ENCODE measurements around the gene CRIM1.

CRIM1 gene

DNA sequence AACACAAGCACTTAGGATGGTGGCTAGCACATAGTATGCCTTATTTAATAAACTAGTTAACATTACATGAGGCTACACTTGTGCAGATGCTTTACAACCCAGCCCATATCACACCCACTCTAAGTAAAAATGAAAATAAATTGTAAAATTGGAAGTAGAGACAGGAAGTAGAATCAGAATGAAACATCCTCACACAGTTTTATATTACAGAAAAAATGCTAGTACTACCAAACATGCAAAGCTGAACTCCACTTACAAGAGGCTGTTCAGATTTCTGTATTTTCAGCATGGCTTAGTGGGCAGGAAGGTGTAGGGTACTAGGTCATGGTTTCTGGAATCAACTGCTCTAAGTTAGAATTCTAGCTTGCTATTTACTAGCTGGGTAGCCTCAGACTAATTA, 18.2 kb upstream of the CRIM1 start:
- Histone ChIP-seq H3K9me3 (ENCODE audit: insufficient read depth, low read length) (no peaks in the 10 kb centered on the region), H3K9ac (ENCODE audit: insufficient read length, low read depth) (no peak overlapping the region), H3K36me3 (ENCODE audit: insufficient read depth, insufficient read length, low read length) (no peaks in the 10 kb centered on the region), H3K4me1 (ENCODE audit: insufficient read depth, insufficient read length) (no peaks in the 10 kb centered on the region), H3K4me3 (ENCODE audit: insufficient read length, low read depth) (no peak overlapping the region), H3K27me3 (ENCODE audit: insufficient read depth, insufficient read length) (no peaks in the 10 kb centered on the region)
- TF ChIP-seq YY1 (IDR thresholded peaks at IDR 0.05; ENCODE audit: insufficient read depth, insufficient read length) (no peak), ZNF274 (IDR thresholded peaks at IDR 0.05; ENCODE audit: low read depth, low read length) (no peak), SUZ12 (IDR thresholded peaks at IDR 0.05; ENCODE audit: extremely low read depth, insufficient read depth, insufficient read length) (no peak)
- DNase-seq (ENCODE audit: low read depth, low spot score) = no peak

DNA sequence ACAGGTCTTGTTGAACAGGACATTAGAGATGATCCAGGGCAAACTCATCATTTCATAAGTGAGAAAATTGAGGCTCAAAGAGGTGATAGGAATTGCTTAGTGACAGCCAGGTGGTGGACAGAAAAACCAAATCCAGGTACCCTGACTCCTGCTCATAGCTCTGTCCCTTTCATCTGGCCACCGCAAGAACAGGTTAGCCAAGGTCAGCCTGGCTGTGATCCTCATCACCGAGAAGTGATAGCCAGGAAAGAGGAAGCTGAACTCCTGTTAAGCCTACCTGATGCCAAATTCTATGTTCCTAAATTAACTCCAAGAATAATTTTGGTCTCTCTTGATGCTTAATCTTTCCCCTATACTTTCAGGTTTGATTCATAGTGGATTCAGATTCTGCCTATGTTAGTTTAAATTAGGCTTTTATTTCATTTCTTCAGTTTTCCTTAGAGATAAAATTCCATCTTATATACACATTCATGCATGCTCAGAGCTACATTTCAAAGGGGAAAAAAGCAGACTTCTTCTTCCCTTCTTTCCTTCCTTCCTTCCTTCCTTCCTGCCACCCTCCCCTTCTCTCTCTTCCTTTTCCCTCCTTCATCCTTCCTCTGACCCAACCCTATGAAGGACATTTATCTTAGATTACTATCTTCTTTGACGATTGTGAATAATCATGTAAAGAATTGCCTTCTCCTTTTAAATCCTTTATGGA, 17.3 kb upstream of the CRIM1 start:
- TF ChIP-seq ZNF274 (IDR thresholded peaks at IDR 0.05; ENCODE audit: low read depth, low read length) (no peak), YY1 (IDR thresholded peaks at IDR 0.05; ENCODE audit: insufficient read depth, insufficient read length) (no peak), SUZ12 (IDR thresholded peaks at IDR 0.05; ENCODE audit: extremely low read depth, insufficient read depth, insufficient read length) (no peak)
- H3K9me3 ChIP-seq (ENCODE audit: insufficient read depth, low read length) = no peaks in the 10 kb centered on the region
- no peaks in the 10 kb centered on the region for H3K4me1 ChIP-seq (ENCODE audit: insufficient read depth, insufficient read length)
- no peaks in the 10 kb centered on the region for H3K27me3 ChIP-seq (ENCODE audit: insufficient read depth, insufficient read length)
- no peaks in the 10 kb centered on the region for H3K36me3 ChIP-seq (ENCODE audit: insufficient read depth, insufficient read length, low read length)
- no peak overlapping the region for H3K4me3 ChIP-seq (ENCODE audit: insufficient read length, low read depth)
- no peak overlapping the region for H3K9ac ChIP-seq (ENCODE audit: insufficient read length, low read depth)
- DNase-seq (ENCODE audit: low read depth, low spot score) = no peak

DNA sequence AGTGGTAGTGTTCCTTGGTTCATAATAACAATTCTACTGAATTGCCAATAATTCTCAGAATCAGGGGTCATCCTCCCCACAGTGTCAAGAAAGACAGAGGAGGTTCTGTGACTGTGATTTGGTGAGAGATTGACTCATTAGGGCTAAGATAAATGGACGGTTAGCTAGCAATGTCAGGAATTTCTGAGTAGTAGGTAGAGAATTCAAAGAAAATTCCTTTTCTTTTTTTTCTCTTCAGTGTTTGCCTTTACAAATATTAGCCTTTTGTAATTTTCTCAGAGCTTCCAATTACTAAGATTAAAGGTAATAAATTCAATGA, 16.8 kb upstream of the CRIM1 start:
- Histone ChIP-seq H3K4me1 (ENCODE audit: insufficient read depth, insufficient read length) (no peaks in the 10 kb centered on the region), H3K9ac (ENCODE audit: insufficient read length, low read depth) (no peak overlapping the region), H3K36me3 (ENCODE audit: insufficient read depth, insufficient read length, low read length) (no peaks in the 10 kb centered on the region), H3K9me3 (ENCODE audit: insufficient read depth, low read length) (no peaks in the 10 kb centered on the region), H3K27me3 (ENCODE audit: insufficient read depth, insufficient read length) (no peaks in the 10 kb centered on the region), H3K4me3 (ENCODE audit: insufficient read length, low read depth) (no peak overlapping the region)
- no peak for DNase-seq (ENCODE audit: low read depth, low spot score)
- no peak for TF ChIP-seq SUZ12 (IDR thresholded peaks at IDR 0.05; ENCODE audit: extremely low read depth, insufficient read depth, insufficient read length)
- TF ChIP-seq YY1 (IDR thresholded peaks at IDR 0.05; ENCODE audit: insufficient read depth, insufficient read length) = no peak
- TF ChIP-seq ZNF274 (IDR thresholded peaks at IDR 0.05; ENCODE audit: low read depth, low read length) = no peak

DNA sequence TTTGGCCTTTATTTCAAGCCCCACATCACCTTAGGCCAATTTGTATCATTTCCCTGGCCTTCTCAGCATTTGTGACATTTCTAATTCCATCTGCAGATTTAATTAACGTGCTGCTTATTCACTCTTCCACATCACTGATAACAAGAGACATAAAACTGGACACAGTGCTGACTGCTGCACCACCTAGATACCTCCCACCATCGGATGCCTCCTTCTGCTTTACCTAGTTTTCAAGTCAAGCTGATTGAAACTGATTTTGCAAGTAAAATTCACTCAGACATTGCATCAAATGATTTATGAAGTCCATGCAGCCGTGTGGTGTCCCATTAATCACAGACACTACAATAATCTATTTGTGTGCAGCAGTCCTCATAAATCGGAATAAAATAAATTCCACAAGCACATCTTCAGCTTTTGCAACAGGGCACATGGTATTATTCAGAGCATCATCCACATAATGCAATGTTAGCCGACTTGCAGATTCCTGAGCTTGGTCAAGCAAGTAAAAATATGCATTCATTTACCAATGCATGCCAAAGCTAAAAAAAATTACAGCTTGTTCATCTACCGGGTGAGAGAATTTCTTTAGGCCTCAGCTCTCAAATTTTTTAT, 15.9 kb upstream of the CRIM1 start:
- Histone ChIP-seq H3K4me3 (ENCODE audit: insufficient read length, low read depth) (no peak overlapping the region), H3K27me3 (ENCODE audit: insufficient read depth, insufficient read length) (no peaks in the 10 kb centered on the region), H3K36me3 (ENCODE audit: insufficient read depth, insufficient read length, low read length) (no peaks in the 10 kb centered on the region), H3K9me3 (ENCODE audit: insufficient read depth, low read length) (no peaks in the 10 kb centered on the region), H3K4me1 (ENCODE audit: insufficient read depth, insufficient read length) (no peaks in the 10 kb centered on the region), H3K9ac (ENCODE audit: insufficient read length, low read depth) (no peak overlapping the region)
- TF ChIP-seq ZNF274 (IDR thresholded peaks at IDR 0.05; ENCODE audit: low read depth, low read length) (no peak), SUZ12 (IDR thresholded peaks at IDR 0.05; ENCODE audit: extremely low read depth, insufficient read depth, insufficient read length) (no peak), YY1 (IDR thresholded peaks at IDR 0.05; ENCODE audit: insufficient read depth, insufficient read length) (no peak)
- DNase-seq (ENCODE audit: low read depth, low spot score) = no peak

DNA sequence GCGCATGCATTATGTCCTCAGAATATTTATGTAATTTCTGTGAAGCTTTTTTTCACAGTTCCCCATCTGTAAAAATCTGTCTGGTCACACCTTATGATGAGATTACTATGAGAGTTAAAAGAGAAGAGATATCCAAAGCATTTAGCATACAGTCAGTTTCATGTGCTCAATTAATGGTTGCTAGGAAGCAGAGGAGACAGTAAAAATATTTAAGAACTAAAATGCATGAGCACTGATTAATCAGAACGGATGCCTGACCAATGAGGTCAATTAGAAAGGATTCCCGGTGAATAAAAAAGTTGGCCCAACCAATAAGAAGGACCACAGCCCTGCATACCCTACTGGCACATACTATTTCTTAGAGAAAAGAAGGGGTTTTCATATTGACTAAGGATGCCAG, 12.0 kb upstream of the CRIM1 start:
- H3K36me3 ChIP-seq (ENCODE audit: insufficient read depth, insufficient read length, low read length) = no peaks in the 10 kb centered on the region
- DNase-seq (ENCODE audit: low read depth, low spot score) = no peak
- TF ChIP-seq SUZ12 (IDR thresholded peaks at IDR 0.05; ENCODE audit: extremely low read depth, insufficient read depth, insufficient read length) (no peak), ZNF274 (IDR thresholded peaks at IDR 0.05; ENCODE audit: low read depth, low read length) (no peak), YY1 (IDR thresholded peaks at IDR 0.05; ENCODE audit: insufficient read depth, insufficient read length) (no peak)
- no peaks in the 10 kb centered on the region for H3K27me3 ChIP-seq (ENCODE audit: insufficient read depth, insufficient read length)
- no peaks in the 10 kb centered on the region for H3K4me1 ChIP-seq (ENCODE audit: insufficient read depth, insufficient read length)
- H3K9me3 ChIP-seq (ENCODE audit: insufficient read depth, low read length) = no peaks in the 10 kb centered on the region
- H3K9ac ChIP-seq (ENCODE audit: insufficient read length, low read depth) = no peak overlapping the region
- no peak overlapping the region for H3K4me3 ChIP-seq (ENCODE audit: insufficient read length, low read depth)

DNA sequence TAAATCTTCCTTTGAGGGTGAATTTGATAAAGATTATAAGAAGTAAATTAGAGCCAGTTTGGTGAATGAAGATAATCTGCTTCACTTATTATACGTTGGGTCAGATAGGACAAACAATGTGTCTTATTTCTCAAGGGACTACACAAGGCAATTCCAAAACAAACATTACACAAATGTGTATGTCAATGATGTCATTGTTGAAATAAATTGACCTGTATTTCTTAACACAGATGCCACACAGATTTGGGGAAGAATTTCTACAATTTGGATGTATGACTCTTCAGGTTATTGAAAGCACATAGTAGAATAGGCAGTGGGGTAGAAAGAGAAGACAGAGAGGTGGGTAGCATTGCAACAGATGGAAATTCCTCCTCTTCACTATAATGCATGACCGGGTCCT, 6.9 kb upstream of the CRIM1 start:
- no peak for DNase-seq (ENCODE audit: low read depth, low spot score)
- Histone ChIP-seq H3K36me3 (ENCODE audit: insufficient read depth, insufficient read length, low read length) (no peaks in the 10 kb centered on the region), H3K4me3 (ENCODE audit: insufficient read length, low read depth) (no peak overlapping the region), H3K9me3 (ENCODE audit: insufficient read depth, low read length) (no peaks in the 10 kb centered on the region), H3K27me3 (ENCODE audit: insufficient read depth, insufficient read length) (no peaks in the 10 kb centered on the region), H3K9ac (ENCODE audit: insufficient read length, low read depth) (no peak overlapping the region), H3K4me1 (ENCODE audit: insufficient read depth, insufficient read length) (no peaks in the 10 kb centered on the region)
- TF ChIP-seq ZNF274 (IDR thresholded peaks at IDR 0.05; ENCODE audit: low read depth, low read length) = no peak
- no peak for TF ChIP-seq SUZ12 (IDR thresholded peaks at IDR 0.05; ENCODE audit: extremely low read depth, insufficient read depth, insufficient read length)
- no peak for TF ChIP-seq YY1 (IDR thresholded peaks at IDR 0.05; ENCODE audit: insufficient read depth, insufficient read length)

DNA sequence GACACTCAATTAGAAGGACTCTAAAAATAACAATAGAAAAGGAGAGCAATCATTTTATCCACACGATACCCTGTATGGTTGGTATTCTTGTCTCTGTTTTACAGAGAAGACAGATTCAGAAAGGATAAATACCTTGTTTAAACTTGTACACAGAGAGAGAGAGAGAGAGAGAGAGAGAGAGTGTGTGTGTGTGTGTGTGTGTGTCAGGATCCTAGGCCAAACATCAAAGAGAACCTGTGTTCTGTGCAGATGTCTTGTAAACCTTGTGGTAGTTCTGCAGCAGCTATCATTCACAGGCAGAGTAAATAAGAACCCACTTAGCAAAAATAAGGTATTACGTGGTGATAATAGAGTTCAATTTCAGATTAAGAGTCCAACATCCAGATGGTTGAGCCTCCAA, 4.3 kb upstream of the CRIM1 start:
- TF ChIP-seq YY1 (IDR thresholded peaks at IDR 0.05; ENCODE audit: insufficient read depth, insufficient read length) (no peak), SUZ12 (IDR thresholded peaks at IDR 0.05; ENCODE audit: extremely low read depth, insufficient read depth, insufficient read length) (no peak), ZNF274 (IDR thresholded peaks at IDR 0.05; ENCODE audit: low read depth, low read length) (no peak)

More for the DNA sequence above, 4.3 kb upstream of the CRIM1 start:
- Histone ChIP-seq H3K27me3 (ENCODE audit: insufficient read depth, insufficient read length) (peaks cover 14% of the 10 kb centered on the region), H3K9me3 (ENCODE audit: insufficient read depth, low read length) (no peaks in the 10 kb centered on the region), H3K9ac (ENCODE audit: insufficient read length, low read depth) (no peak overlapping the region), H3K4me1 (ENCODE audit: insufficient read depth, insufficient read length) (no peaks in the 10 kb centered on the region), H3K4me3 (ENCODE audit: insufficient read length, low read depth) (no peak overlapping the region), H3K36me3 (ENCODE audit: insufficient read depth, insufficient read length, low read length) (no peaks in the 10 kb centered on the region)
- DNase-seq (ENCODE audit: low read depth, low spot score) = no peak
